Measurements from ENCODE around the gene TMEM271.

Gene TMEM271

GRCh38 chr4:583820-584219, 7.7 kb upstream of the TMEM271 start:
- TF ChIP-seq CTCF (IDR thresholded peaks at IDR 0.05; ENCODE audit: low read depth, low read length): no peak
- no peak overlapping the region for H3K4me3 ChIP-seq (ENCODE audit: low read depth, low read length)

- H3K4me3 ChIP-seq (ENCODE audit: low read depth, low read length): no peak overlapping the region
- TF ChIP-seq CTCF (IDR thresholded peaks at IDR 0.05; ENCODE audit: low read depth, low read length): no peak
Observed at GRCh38 chr4:581753-582361, 5.8 kb upstream of the TMEM271 start.

- no peak overlapping the region for H3K4me3 ChIP-seq (ENCODE audit: low read depth, low read length)
- no peak for TF ChIP-seq CTCF (IDR thresholded peaks at IDR 0.05; ENCODE audit: low read depth, low read length)
Observed at GRCh38 chr4:581181-581580, 5.1 kb upstream of the TMEM271 start.

GRCh38 chr4:579543-580175, 3.6 kb upstream of the TMEM271 start:
- no peak for TF ChIP-seq CTCF (IDR thresholded peaks at IDR 0.05; ENCODE audit: low read depth, low read length)
- no peak overlapping the region for H3K4me3 ChIP-seq (ENCODE audit: low read depth, low read length)

GRCh38 chr4:578451-579443, 2.7 kb upstream of the TMEM271 start:
- no peak for TF ChIP-seq CTCF (IDR thresholded peaks at IDR 0.05; ENCODE audit: low read depth, low read length)
- no peak overlapping the region for H3K4me3 ChIP-seq (ENCODE audit: low read depth, low read length)

GRCh38 chr4:577499-578450, 1.7 kb upstream of the TMEM271 start:
- H3K4me3 ChIP-seq (ENCODE audit: low read depth, low read length): no peak overlapping the region

More at GRCh38 chr4:577499-578450, 1.7 kb upstream of the TMEM271 start:
- no peak for TF ChIP-seq CTCF (IDR thresholded peaks at IDR 0.05; ENCODE audit: low read depth, low read length)
